Colonic mucosa (tissue), 4 donors: ENCODE results near the gene MS4A18. TPM values are rescaled to one million over a fixed set of nuclear protein-coding genes. Genes with fewer than 3 reads are reported as not detected.
A peak's percentile ranks its signal among the peaks of the same experiment; 100 is the strongest.

Experiments used
- DNase-seq: peaks from one replicate; pipeline ENCODE4 v3.0.0-alpha.2; 2020
- H3K27ac ChIP-seq: fragments of 200-600 bp; one replicate; pipeline ENCODE4 v1.8.0; 2021
- H3K27me3 ChIP-seq: fragments of 200-600 bp; one replicate; pipeline ENCODE4 v1.8.0; 2021
- H3K36me3 ChIP-seq: fragments of 200-600 bp; one replicate; pipeline ENCODE4 v1.8.0; 2021
- H3K4me1 ChIP-seq: fragments of 200-600 bp; one replicate; pipeline ENCODE4 v1.8.0; 2021; ENCODE audit warnings: mild to moderate bottlenecking
- H3K4me3 ChIP-seq: fragments of 200-600 bp; one replicate; pipeline ENCODE4 v1.8.0; 2021
- H3K9ac ChIP-seq, 2 donors: one replicate each; pipeline ENCODE4 v1.7.0; 2013; ENCODE audit warnings: control low read depth in 2 of 2, low read depth in 2 of 2, low read length in 2 of 2
- H3K9me3 ChIP-seq: fragments of 200-600 bp; one replicate; pipeline ENCODE4 v1.8.0; 2021
- intact Hi-C: fragments of 100-400 bp; cut with DNase I; formaldehyde crosslinking; loops from one replicate; pipeline ENCODE4 v1.14.1; 2022
- total RNA-seq, 2 donors: library from RNA; stranded (reverse); fragmentation: NEBNext Ultra II Directional in 1 of 2; extraction: Animal tissue kit (Norgen Biotek cat#: 25700) in 1 of 2; gene quantifications; one replicate each; pipeline ENCODE4 v1.2.1, GENCODE V29; 2021
- TF ChIP-seq, protein P1 (sequence below): fragments of 200-600 bp; IDR thresholded peaks from one replicate; pipeline ENCODE4 v1.8.0; 2022; ENCODE audit warnings: antibody characterized with exemption, mild to moderate bottlenecking
- donor health status: healthy.
- donor health status: DM: no; HTN: no; CAD: no.
- donor health status: DM: no; HTN: no; CAD: no.

MS4A18 gene
- total RNA-seq, 2 donors from 2014 or later, result not detected

DNA sequence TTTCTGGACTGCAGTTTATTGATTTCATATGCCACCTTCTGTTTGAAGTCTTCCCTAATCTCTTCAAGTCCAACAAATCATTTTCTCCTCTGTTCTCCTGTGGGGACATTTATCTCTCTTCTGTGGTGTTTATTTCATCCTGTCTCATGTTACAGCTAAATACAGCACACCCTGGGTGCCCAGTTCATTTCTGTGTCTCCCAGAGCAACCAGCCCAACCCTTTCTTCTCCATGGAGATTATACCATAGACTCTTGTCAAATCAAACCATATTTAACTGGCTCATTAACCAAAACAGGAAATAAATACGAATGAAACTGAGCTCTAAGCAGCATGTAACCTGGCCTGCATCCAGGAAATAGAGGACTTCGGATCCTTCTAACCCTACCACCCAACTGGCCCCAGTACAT, 25.2 kb upstream of the MS4A18 start, which contains the start of gene MS4A8:
MS4A8 (plus strand) TSS at position 329 of the 408 bp plus-strand sequence. CDS start 1,249 bp downstream, outside the sequence.
- Histone ChIP-seq H3K4me1 (no peaks in the 10 kb centered on the region), H3K27me3 (no peaks in the 10 kb centered on the region), H3K36me3 (no peaks in the 10 kb centered on the region), H3K9me3 (no peaks in the 10 kb centered on the region), H3K9ac (peak within 1 kb of the TSS in 1 of 2 donors; percentile 32), H3K27ac (peak within 1 kb of the TSS; percentile 26), H3K4me3 (no peak within 1 kb of the TSS)
- intact Hi-C loops, result no loop called here
- TF ChIP-seq, protein P1, sequence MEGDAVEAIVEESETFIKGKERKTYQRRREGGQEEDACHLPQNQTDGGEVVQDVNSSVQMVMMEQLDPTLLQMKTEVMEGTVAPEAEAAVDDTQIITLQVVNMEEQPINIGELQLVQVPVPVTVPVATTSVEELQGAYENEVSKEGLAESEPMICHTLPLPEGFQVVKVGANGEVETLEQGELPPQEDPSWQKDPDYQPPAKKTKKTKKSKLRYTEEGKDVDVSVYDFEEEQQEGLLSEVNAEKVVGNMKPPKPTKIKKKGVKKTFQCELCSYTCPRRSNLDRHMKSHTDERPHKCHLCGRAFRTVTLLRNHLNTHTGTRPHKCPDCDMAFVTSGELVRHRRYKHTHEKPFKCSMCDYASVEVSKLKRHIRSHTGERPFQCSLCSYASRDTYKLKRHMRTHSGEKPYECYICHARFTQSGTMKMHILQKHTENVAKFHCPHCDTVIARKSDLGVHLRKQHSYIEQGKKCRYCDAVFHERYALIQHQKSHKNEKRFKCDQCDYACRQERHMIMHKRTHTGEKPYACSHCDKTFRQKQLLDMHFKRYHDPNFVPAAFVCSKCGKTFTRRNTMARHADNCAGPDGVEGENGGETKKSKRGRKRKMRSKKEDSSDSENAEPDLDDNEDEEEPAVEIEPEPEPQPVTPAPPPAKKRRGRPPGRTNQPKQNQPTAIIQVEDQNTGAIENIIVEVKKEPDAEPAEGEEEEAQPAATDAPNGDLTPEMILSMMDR, result no peak
- DNase-seq, result peak; percentile 57

DNA sequence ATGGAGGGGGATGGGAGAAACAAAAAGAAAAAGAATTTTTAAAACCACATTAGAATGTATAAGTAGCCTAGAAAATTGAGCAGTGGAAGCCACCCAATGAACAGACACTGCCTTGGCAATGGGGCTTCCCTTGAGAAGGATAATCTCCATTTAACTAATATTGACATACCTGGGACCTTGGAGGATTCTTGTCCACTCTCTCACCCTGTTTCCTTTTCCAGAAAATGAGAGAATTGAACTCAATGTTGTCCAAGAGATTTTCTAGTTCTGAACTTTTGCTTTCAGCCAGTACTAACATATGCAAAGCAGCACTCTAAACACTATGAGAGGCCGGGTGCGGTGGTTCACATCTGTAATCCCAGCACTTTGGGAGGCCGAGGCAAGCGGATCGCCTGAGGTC, 24.6 kb upstream of the MS4A18 start:
- H3K9ac ChIP-seq, result peak overlapping the region in 1 of 2 donors; percentile 32
- no peak overlapping the region for H3K4me3 ChIP-seq
- no peaks in the 10 kb centered on the region for H3K9me3 ChIP-seq
- TF ChIP-seq, protein P1, result no peak
- intact Hi-C loops, result no loop called here
- peak overlapping the region; percentile 26 for H3K27ac ChIP-seq
- H3K27me3 ChIP-seq, result no peaks in the 10 kb centered on the region
- no peaks in the 10 kb centered on the region for H3K4me1 ChIP-seq
- no peak for DNase-seq
- no peaks in the 10 kb centered on the region for H3K36me3 ChIP-seq

DNA sequence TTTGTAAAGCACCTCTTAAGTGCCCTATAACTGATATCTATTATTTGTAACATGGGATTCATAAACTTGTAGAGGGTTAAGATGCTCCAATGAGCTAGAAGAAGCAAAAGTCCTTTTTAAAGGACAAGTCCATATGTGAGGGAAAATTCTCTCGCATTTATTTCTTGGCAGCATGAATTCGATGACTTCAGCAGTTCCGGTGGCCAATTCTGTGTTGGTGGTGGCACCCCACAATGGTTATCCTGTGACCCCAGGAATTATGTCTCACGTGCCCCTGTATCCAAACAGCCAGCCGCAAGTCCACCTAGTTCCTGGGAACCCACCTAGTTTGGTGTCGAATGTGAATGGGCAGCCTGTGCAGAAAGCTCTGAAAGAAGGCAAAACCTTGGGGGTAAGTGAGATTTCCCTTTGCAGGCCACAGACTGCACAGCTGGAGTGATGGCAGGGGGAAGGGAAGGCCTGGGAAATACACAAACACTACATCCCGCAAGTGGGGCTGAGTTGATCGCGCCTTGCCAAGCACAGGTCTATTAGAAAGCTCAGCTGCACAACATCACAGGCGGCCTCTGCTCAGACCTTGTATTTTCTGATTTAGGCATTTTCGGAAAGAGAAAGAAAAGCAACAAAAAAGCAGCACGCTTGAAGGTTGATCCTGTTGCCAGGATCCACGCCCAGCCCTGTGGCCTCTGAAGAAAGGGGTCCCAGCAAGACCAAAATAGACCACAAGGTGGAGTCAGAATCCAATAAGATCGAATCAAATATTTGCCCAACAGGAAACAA, 23.6 kb upstream of the MS4A18 start:
- Histone ChIP-seq H3K36me3 (no peaks in the 10 kb centered on the region), H3K9ac (no peak overlapping the region), H3K4me1 (no peaks in the 10 kb centered on the region), H3K9me3 (no peaks in the 10 kb centered on the region), H3K27ac (no peak overlapping the region), H3K4me3 (no peak overlapping the region), H3K27me3 (no peaks in the 10 kb centered on the region)
- peak; percentile 63 for DNase-seq
- TF ChIP-seq, protein P1, result peak; percentile 34
- intact Hi-C loops, result no loop called here

DNA sequence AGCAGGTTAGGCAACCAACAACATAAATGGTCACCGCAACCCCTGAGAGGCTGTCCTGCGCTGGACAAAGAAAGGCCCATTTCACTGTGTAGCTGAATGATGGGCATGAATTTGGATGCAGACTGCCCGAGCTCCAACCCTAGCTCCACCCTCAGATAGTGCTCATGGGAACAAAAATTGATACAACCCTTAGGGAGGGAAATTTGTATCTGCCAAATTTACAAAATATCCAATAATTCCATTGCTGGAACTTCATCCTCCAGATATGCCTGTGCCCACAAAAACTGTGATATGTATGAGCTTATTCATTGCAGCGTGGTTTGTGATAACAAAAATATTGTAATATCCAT, 23.1 kb upstream of the MS4A18 start:
- Histone ChIP-seq H3K4me3 (no peak overlapping the region), H3K4me1 (no peaks in the 10 kb centered on the region), H3K27me3 (no peaks in the 10 kb centered on the region), H3K9ac (no peak overlapping the region), H3K36me3 (no peaks in the 10 kb centered on the region), H3K9me3 (no peaks in the 10 kb centered on the region), H3K27ac (no peak overlapping the region)
- DNase-seq, result no peak
- intact Hi-C loops, result no loop called here
- TF ChIP-seq, protein P1, result no peak

DNA sequence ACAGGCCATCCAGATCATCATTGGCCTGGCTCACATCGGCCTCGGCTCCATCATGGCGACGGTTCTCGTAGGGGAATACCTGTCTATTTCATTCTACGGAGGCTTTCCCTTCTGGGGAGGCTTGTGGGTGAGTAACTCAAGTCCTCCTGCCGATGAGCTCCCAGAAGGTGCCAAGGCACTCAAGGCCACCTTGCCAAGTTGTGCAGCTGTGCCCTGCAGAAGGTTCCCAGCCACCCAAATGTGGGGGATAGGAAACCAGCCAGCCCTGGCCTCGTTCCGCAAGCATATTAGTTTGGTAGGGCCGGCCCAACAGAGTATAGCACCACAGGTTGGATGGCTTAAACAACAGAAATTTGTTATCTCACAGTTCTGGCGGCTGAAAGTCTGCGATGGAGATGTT, 21.1 kb upstream of the MS4A18 start:
- no peak overlapping the region for H3K4me3 ChIP-seq
- H3K27me3 ChIP-seq, result no peaks in the 10 kb centered on the region
- no peak overlapping the region for H3K27ac ChIP-seq
- no peaks in the 10 kb centered on the region for H3K36me3 ChIP-seq
- no peaks in the 10 kb centered on the region for H3K9me3 ChIP-seq
- intact Hi-C loops, result no loop called here
- TF ChIP-seq, protein P1, result no peak
- H3K9ac ChIP-seq, result no peak overlapping the region
- no peak for DNase-seq
- H3K4me1 ChIP-seq, result no peaks in the 10 kb centered on the region
